Measurements from ENCODE around the gene MMEL1.
A peak's percentile ranks its signal among the peaks of the same experiment; 100 is the strongest.
"Not testable (repeated sequence)": the region's sequence is repeated elsewhere in the genome, so short reads cannot be mapped to it uniquely, and the experiment has no call there.

MMEL1 gene

GRCh38 chr1:2632561-2633361 lies at the start of gene MMEL1:
MMEL1 (minus strand) TSS chr1:2633016; CDS start chr1:2629484, 3,532 bp downstream.
- DNase-seq, result peak; percentile 41

DNA sequence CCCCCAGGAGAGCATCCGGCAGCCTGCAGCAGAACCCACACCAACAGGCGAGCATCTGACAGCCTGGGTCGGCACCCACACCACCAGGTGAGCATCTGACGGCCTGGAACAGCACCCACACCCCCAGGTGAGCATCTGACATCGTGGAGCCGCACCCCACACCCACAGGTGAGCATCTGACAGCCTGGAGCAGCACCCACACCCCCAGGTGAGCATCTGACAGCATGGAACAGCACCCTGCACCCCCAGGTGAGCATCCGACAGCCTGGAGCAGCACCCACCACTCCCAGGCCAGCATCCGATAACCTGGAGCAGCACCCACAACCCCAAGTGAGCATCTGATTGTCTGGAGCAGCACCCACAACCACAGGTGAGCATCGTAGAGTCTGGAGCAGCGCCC lies 43.9 kb upstream of the MMEL1 start:
- DNase-seq, result not testable (repeated sequence)

GRCh38 chr1:2671656-2672055 lies 38.8 kb upstream of the MMEL1 start:
- DNase-seq, result not testable (repeated sequence)

- DNase-seq, result peak; percentile 50
These were observed 27.0 kb upstream of the MMEL1 start for GRCh38 chr1:2659806-2660205.

- DNase-seq, result not testable (repeated sequence)
These were observed 25.1 kb upstream of the MMEL1 start for GRCh38 chr1:2657909-2658308.

DNA sequence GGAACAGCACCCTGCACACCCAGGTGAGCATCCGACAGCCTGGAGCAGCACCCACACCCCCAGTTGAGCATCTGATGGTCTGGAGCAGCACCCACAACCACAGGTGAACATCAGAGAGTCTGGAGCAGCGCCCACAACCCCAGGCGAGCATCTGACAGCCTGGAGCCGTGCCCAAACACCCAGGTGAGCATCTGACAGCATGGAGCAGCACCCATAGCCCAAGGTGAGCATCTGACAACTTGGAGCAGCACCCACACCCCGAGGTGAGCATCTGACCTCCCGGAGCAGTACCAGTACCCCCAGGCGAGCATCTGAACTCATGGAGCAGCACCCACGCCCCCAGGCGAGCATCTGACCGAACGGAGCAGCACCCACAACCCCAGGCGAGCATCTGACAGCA lies 24.3 kb upstream of the MMEL1 start:
- not testable (repeated sequence) for DNase-seq

DNA sequence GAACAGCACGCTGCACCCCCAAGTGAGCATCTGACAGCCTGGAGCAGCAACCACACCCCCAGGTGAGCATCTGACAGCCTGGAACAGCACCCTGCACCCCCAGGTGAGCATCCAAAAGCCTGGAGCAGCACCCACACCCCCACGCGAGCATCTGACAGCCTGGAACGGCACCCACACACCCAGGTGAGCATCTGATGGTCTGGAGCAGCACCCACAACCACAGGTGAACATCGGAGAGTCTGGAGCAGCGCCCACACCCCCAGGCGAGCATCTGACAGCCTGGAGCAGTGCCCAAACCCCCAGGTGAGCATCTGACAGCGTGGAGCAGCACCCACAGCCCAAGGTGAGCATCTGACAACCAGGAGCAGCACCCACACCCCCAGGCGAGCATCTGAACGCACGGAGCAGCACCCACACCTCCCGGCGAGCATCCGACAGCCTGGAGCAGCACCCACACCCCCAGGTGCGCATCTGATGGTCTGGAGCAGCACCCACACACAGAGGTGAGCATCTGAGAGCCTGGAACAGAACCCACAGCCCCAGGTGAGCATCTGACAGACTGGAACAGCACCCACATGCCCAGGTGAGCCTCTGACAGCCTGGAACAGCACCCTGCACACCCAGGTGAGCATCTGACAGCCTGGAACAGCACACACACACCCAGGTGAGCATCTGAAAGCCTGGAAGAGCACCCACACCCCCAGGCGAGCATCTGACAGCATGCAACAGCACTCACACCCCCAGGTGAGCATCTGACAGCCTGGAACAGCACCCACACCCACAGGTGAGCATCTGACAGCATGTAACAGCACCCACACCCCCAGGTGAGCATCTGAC lies 23.0 kb upstream of the MMEL1 start:
- peak; percentile 61 for DNase-seq

GRCh38 chr1:2654443-2654948 lies 21.7 kb upstream of the MMEL1 start:
- peak; percentile 58 for DNase-seq

DNA sequence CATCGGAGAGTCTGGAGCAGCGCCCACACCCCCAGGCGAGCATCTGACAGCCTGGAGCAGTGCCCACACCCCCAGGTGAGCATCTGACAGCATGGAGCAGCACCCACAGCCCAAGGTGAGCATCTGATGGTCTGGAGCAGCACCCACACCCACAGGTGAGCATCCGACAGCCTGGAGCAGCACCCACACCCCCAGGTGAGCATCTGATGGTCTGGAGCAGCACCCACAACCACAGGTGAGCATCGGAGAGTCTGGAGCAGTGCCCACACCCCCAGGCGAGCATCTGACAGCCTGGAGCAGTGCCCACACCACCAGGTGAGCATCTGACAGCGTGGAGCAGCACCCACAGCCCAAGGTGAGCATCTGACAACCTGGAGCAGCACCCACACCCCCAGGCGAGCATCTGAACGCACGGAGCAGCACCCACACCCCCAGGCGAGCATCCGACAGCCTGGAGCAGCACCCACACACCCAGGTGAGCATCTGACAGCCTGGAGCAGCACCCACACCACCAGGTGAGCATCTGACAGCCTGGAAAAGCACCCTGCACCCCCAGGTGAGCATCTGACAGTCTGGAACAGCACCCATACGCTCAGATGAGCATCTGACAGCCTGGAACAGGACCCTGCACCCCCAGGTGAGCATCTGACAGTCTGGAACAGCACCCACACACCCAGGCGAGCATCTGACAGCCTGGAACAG lies 21.1 kb upstream of the MMEL1 start:
- peak; percentile 76 for DNase-seq

- peak; percentile 70 for DNase-seq
These were observed 20.2 kb upstream of the MMEL1 start for GRCh38 chr1:2652926-2653571.

- DNase-seq, result peak; percentile 50
These were observed 19.5 kb upstream of the MMEL1 start for GRCh38 chr1:2652152-2652925.

DNA sequence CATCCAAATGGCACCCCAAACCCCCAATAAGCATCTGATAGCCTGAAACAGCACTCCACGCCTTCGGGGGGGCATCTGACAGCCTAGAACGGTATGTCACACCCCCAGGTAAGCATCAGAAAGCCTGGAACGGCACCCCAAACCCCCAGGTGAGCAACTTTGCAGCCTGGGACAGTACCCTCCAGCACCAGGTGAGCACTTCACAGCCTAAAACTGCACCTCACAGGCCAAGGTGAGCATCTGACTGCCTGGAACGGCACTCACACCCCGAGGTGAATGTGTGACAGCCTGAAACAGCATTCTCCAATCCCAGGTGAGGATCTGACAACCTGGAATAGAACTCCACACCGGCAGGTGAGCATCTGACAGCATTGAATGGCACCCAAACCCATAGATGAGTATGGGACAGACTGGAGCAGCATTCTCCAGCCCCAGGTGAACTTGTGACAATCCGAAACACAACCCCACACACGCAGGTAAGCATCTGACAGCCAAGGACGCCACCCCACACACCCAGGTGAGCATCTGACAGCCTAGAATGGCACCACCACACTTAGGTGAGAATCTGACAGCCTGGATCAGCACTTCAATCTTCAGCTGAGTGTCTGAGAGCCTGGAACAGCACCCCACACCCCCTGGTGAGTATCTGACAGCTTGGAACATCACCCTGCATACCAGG lies 18.3 kb upstream of the MMEL1 start:
- DNase-seq, result peak; percentile 46

DNA sequence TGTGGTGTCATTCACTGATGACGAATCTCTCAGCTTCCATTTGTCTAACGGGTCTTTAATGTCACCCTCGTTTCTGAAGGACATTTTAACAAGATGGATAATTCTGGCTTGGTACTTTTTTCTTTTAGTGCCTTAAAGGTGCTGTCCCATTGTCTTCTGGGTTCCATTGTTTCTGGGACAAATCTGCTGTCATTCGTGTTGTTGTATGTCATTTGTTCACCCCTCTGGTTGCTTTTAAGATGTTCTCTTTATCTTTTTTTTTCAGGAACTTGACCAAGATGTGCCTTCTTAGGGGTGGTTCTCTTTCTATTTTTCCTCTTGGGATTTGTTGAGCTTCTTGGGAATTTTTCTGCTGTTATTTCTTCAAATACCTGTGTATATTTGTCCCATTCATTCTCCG lies 14.0 kb upstream of the MMEL1 start:
- DNase-seq, result no peak

- peak; percentile 49 for DNase-seq
These were observed 13.0 kb upstream of the MMEL1 start for GRCh38 chr1:2645776-2646175.

GRCh38 chr1:2645143-2645542 lies 12.3 kb upstream of the MMEL1 start:
- DNase-seq, result peak; percentile 48

GRCh38 chr1:2644591-2645101 lies 11.8 kb upstream of the MMEL1 start:
- DNase-seq, result peak; percentile 32

DNA sequence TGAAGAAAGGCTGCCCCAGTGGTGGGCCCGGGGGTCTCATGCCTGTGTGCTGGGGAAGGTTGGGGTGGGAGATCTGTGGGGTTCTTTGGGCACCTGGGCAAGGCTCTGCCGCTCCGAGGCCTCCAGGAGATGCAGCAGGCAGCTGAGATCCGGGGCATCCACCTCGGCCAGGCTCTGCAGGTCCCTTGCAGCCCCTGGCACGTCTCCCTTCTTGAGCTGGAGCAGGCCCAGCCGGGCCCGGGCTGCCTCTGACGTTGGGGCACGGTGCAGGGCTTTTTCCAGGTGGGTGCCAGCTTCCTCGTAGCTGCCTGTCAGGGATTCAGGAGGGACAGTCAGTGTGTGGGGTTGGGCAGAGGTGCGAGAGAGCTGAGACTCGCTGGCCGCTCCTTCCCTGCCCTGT lies 11.4 kb upstream of the MMEL1 start:
- peak; percentile 56 for DNase-seq

- peak; percentile 60 for DNase-seq
These were observed 10.7 kb upstream of the MMEL1 start for GRCh38 chr1:2643414-2644077.

DNA sequence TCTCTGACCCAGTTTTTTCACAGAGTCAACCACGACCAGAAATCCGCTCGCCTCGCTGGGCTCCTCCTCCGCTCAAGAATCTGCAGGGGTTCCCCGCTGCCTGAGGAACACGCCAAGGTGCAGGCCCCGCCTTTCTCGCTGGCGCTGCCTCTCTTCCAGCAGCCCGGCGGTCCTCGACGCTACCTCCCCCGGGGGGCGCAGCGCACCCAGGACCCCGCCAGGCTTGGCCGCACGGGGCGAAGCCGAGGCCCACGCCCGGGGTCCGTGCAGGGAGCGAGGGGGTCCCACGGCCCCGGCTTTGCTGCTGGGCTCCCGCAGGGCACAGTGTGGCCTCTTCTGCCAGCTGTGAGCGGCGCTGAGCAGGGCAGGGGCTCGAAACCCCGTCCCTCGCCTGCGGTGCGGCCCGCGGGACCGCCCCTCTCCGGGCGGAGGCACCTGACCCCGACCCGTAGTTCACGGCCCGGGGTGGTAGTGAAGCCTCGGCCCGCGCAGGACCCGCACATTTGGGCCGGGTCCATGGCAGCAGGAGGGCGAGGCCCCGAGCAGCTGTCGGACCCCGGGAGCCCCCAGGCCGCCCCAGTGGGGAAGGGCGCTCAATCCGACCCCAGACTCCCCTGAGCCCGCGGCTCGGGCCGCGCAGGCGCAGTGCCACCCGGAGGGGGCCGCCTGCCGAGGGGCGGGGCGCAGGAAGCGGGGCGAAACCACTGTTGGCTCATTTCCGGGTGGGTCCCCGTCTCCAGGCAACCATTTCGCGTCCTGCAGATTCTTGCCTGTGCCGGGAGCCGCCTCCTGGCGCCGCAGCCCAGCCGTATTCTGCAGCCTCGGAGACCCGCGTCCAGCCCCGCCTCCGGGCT lies 10.0 kb upstream of the MMEL1 start:
- DNase-seq, result peak; percentile 97
